NOMO-1 (cell line): Measurements from ENCODE around the gene WBP4.
"Not testable (repeated sequence)": the region's sequence is repeated elsewhere in the genome, so short reads cannot be mapped to it uniquely, and the experiment has no call there.

Source experiments
- DNase-seq, 2 experiments: peaks; one replicate each; lab custom pipeline; 2025; ENCODE audit not compliant: unreplicated experiment in 2 of 2; lab: John Stamatoyannopoulos, UW

WBP4 gene

GRCh38 chr13:41042419-41042818 is 18.9 kb upstream of the WBP4 start:
- DNase-seq: not testable (repeated sequence)

- no peak for DNase-seq
Observed at GRCh38 chr13:41048640-41049039, 12.7 kb upstream of the WBP4 start.

- peak; percentile 56 to 82 for DNase-seq
Observed at GRCh38 chr13:41049480-41050440, 11.5 kb upstream of the WBP4 start.

- no peak for DNase-seq
Observed at GRCh38 chr13:41052441-41052840, 8.9 kb upstream of the WBP4 start.

GRCh38 chr13:41053384-41053826 is 7.9 kb upstream of the WBP4 start:
- peak; percentile 61 to 73 for DNase-seq

GRCh38 chr13:41054212-41054877 is 7.0 kb upstream of the WBP4 start:
- peak; percentile 30 to 79 for DNase-seq

- no peak for DNase-seq
Observed at GRCh38 chr13:41054919-41055619, 6.2 kb upstream of the WBP4 start.

- DNase-seq: no peak
Observed at GRCh38 chr13:41056194-41056593, 5.1 kb upstream of the WBP4 start.

- DNase-seq: no peak
Observed at GRCh38 chr13:41056826-41057711, 4.2 kb upstream of the WBP4 start.

- no peak for DNase-seq
Observed at GRCh38 chr13:41058295-41059070, 2.8 kb upstream of the WBP4 start.

GRCh38 chr13:41059456-41060081 is 1.7 kb upstream of the WBP4 start:
- DNase-seq: no peak

- peak; percentile 78 to 85 for DNase-seq
Observed at GRCh38 chr13:41060082-41060723, 1.1 kb upstream of the WBP4 start.

- peak; percentile 73 to 76 for DNase-seq
Observed at GRCh38 chr13:41060724-41061074, 610 bp upstream of the WBP4 start.

- peak; percentile 75 to 87 for DNase-seq
Observed at GRCh38 chr13:41061914-41062837, 867 bp downstream of the WBP4 start.

- DNase-seq: no peak
Observed at GRCh38 chr13:41064493-41064892, 3.2 kb downstream of the WBP4 start.

- DNase-seq: no peak
Observed at GRCh38 chr13:41065078-41065477, 3.8 kb downstream of the WBP4 start.

GRCh38 chr13:41074523-41074922 is 13.2 kb downstream of the WBP4 start:
- no peak for DNase-seq

GRCh38 chr13:41075034-41075433 is 13.7 kb downstream of the WBP4 start:
- peak in 1 of 2 experiments; percentile 4 for DNase-seq
